HG02623 (cell line): ENCODE data around the gene SFTPA2.
"Not testable (repeated sequence)": the region's sequence is repeated elsewhere in the genome, so short reads cannot be mapped to it uniquely, and the experiment has no call there.

Experiments
- ATAC-seq: cut with Tn5 transposase; IDR thresholded peaks from one replicate; pipeline ENCODE4 v1.9.1; 2021; ENCODE audit warnings: moderate library complexity; ENCODE audit not compliant: unreplicated experiment

Gene SFTPA2

GRCh38 chr10:79561257-79561656 lies 1.1 kb upstream of the SFTPA2 start:
- ATAC-seq, result no peak

- no peak for ATAC-seq
Observed at GRCh38 chr10:79559726-79560125, 481 bp downstream of the SFTPA2 start.

GRCh38 chr10:79556961-79557360 lies 3.2 kb downstream of the SFTPA2 start:
- not testable (repeated sequence) for ATAC-seq

- no peak for ATAC-seq
Observed at GRCh38 chr10:79555354-79556309, 4.6 kb downstream of the SFTPA2 start.

GRCh38 chr10:79552143-79552542 lies 8.1 kb downstream of the SFTPA2 start:
- ATAC-seq, result no peak

- ATAC-seq, result no peak
Observed at GRCh38 chr10:79547973-79548372, 12.2 kb downstream of the SFTPA2 start.

GRCh38 chr10:79547128-79547527 lies 13.1 kb downstream of the SFTPA2 start:
- not testable (repeated sequence) for ATAC-seq

- ATAC-seq, result not testable (repeated sequence)
Observed at GRCh38 chr10:79544926-79545659, 15.1 kb downstream of the SFTPA2 start.

- ATAC-seq, result not testable (repeated sequence)
Observed at GRCh38 chr10:79544408-79544807, 15.8 kb downstream of the SFTPA2 start.

GRCh38 chr10:79542626-79543025 lies 17.6 kb downstream of the SFTPA2 start:
- no peak for ATAC-seq

- peak; percentile 92 for ATAC-seq
Observed at GRCh38 chr10:79540930-79541329, 19.3 kb downstream of the SFTPA2 start.

- ATAC-seq, result not testable (repeated sequence)
Observed at GRCh38 chr10:79538311-79538710, 21.9 kb downstream of the SFTPA2 start.

- ATAC-seq, result not testable (repeated sequence)
Observed at GRCh38 chr10:79533903-79534175, 26.4 kb downstream of the SFTPA2 start.

GRCh38 chr10:79533142-79533902 lies 26.9 kb downstream of the SFTPA2 start:
- ATAC-seq, result not testable (repeated sequence)

- not testable (repeated sequence) for ATAC-seq
Observed at GRCh38 chr10:79528261-79528660, 31.9 kb downstream of the SFTPA2 start.

GRCh38 chr10:79525049-79525710 lies 35.0 kb downstream of the SFTPA2 start:
- ATAC-seq, result peak; percentile 87

- ATAC-seq, result not testable (repeated sequence)
Observed at GRCh38 chr10:79523157-79523853, 36.9 kb downstream of the SFTPA2 start.

- ATAC-seq, result not testable (repeated sequence)
Observed at GRCh38 chr10:79522464-79522863, 37.7 kb downstream of the SFTPA2 start.

- ATAC-seq, result not testable (repeated sequence)
Observed at GRCh38 chr10:79521751-79522150, 38.5 kb downstream of the SFTPA2 start.

GRCh38 chr10:79517567-79517966 lies 42.6 kb downstream of the SFTPA2 start:
- ATAC-seq, result not testable (repeated sequence)
